Effector memory CD8-positive, alpha-beta T cell (primary cell): ENCODE data around the gene SOBP.

Experiments
- ATAC-seq: fragments of 150-1000 bp; cut with Tn5 transposase; replicated peaks from 2 replicates; pipeline ENCODE4 v1.10.0; 2021; ENCODE audit warnings: mild to moderate bottlenecking, moderate library complexity
- DNase-seq, 3 experiments: peaks; one replicate each; pipeline ENCODE4 v3.0.0; 2021
- H3K27ac Mint-ChIP-seq, 2 donors: one replicate each; pipeline ENCODE4 v1.8.0; 2022; ENCODE audit warnings: mild to moderate bottlenecking in 2 of 2, mixed read lengths in 2 of 2, moderate library complexity in 2 of 2
- H3K27me3 Mint-ChIP-seq, 2 donors: one replicate each; pipeline ENCODE4 v1.8.0; 2022; ENCODE audit warnings: mixed read lengths in 2 of 2
- H3K36me3 Mint-ChIP-seq: one replicate; pipeline ENCODE4 v1.8.0; 2022; ENCODE audit warnings: mild to moderate bottlenecking, moderate library complexity, mixed read lengths; ENCODE audit not compliant: insufficient read depth
- H3K4me1 Mint-ChIP-seq, 2 donors: one replicate each; pipeline ENCODE4 v1.8.0; 2022; ENCODE audit warnings: low read depth in 2 of 2, mixed read lengths in 2 of 2
- H3K4me3 Mint-ChIP-seq, 2 donors: one replicate each; pipeline ENCODE4 v1.8.0; 2022; ENCODE audit warnings: mild to moderate bottlenecking in 2 of 2, mixed read lengths in 2 of 2, moderate library complexity in 2 of 2
- H3K9me3 Mint-ChIP-seq, 2 donors: one replicate each; pipeline ENCODE4 v1.8.0; 2022; ENCODE audit warnings: mixed read lengths in 2 of 2

Gene SOBP

GRCh38 chr6:107709341-107709740 is 219.4 kb downstream of the SOBP start:
- Mint-ChIP-seq H3K27me3 (no peaks in the 10 kb centered on the region), H3K9me3 (no peaks in the 10 kb centered on the region), H3K4me3 (no peak overlapping the region), H3K27ac (peak overlapping the region; percentile 62 to 63), H3K36me3 (peaks cover 32% of the 10 kb centered on the region), H3K4me1 (peaks cover 39 to 54% of the 10 kb centered on the region in 2 donors)
- DNase-seq (no peak), ATAC-seq (no peak)
